A549 (cell line): ENCODE data around the gene NRIP3. TPM values are rescaled to one million over a fixed set of nuclear protein-coding genes. Genes with fewer than 3 reads are reported as not detected.
A peak's percentile ranks its signal among the peaks of the same experiment; 100 is the strongest.
"Not testable (repeated sequence)": the region's sequence is repeated elsewhere in the genome, so short reads cannot be mapped to it uniquely, and the experiment has no call there.

Source experiments
- ATAC-seq, 2 experiments: fragments of 200-7000 bp in 1 of 2; fragments of >200 bp in 1 of 2; cut with Nextera tagmentation in 1 of 2; cut with Tn5 transposase in 1 of 2; 3 replicates each; pipeline versions ENCODE4 v1.8.0 to v1.9.1; 2018 to 2020; ENCODE audit warnings: mild to moderate bottlenecking in 1 of 2, moderate library complexity in 1 of 2
- CTCF ChIA-PET: fragments of 300-600 bp; sonication (Branson Sonifier 250); formaldehyde crosslinking; extraction: SDS; loops from one replicate; lab custom pipeline; 2021; ENCODE audit warnings: antibody characterized with exemption, inconsistent platforms; lab: Yijun Ruan, JAX
- POLR2A ChIA-PET: fragments of 350-600 bp; formaldehyde crosslinking; extraction: SDS; loops from one replicate; lab custom pipeline; 2021; ENCODE audit warnings: antibody characterized with exemption, inconsistent platforms; lab: Yijun Ruan, JAX
- DNase-seq, 2 experiments: peaks; one replicate each; pipeline versions ENCODE4 v3.0.0 to v3.0.0-alpha.2; 2011 to 2016; ENCODE audit warnings: low read depth in 1 of 2, low spot score in 1 of 2
- FAIRE-seq: peaks from 2 replicates; lab custom pipeline; 2011; peaks lifted over from hg19 to GRCh38; lab: Jason Lieb, UNC
- H3K27ac ChIP-seq, 2 experiments: fragments of >200 bp; sonication (Bioruptor Twin); formaldehyde crosslinking; 3 replicates each; pipeline ENCODE4 v1.5.1; 2016 to 2017
- H3K4me1 ChIP-seq: fragments of >200 bp; sonication (Bioruptor Twin); formaldehyde crosslinking; 3 replicates; pipeline ENCODE4 v1.6.1; 2016
- H3K4me2 ChIP-seq: fragments of >200 bp; sonication (Bioruptor Twin); formaldehyde crosslinking; 3 replicates; pipeline ENCODE4 v1.6.1; 2016
- H3K4me3 ChIP-seq: fragments of >200 bp; sonication (Bioruptor Twin); formaldehyde crosslinking; 3 replicates; pipeline ENCODE4 v1.5.1; 2016
- H3K9me3 ChIP-seq: fragments of >200 bp; sonication (Bioruptor Twin); formaldehyde crosslinking; 3 replicates; pipeline ENCODE4 v1.6.1; 2016
- CEBPB ChIP-seq, 2 experiments: fragments of >200 bp in 1 of 2; sonication (Bioruptor Twin) in 1 of 2; formaldehyde crosslinking in 1 of 2; IDR thresholded peaks; 2 replicates each; pipeline ENCODE4 v1.6.1; 2012 to 2016
- EHF ChIP-seq: fragments of 250-450 bp; sonication (Bioruptor Pico); IDR thresholded peaks from 2 replicates; pipeline ENCODE4 v1.5.0; 2020; ENCODE audit warnings: mild to moderate bottlenecking
- ESRRA ChIP-seq: fragments of 150-350 bp; IDR thresholded peaks from 2 replicates; pipeline ENCODE4 v1.6.1; 2014; ENCODE audit warnings: mild to moderate bottlenecking, low read length, borderline replicate concordance
- FOSL2 ChIP-seq, 2 experiments: fragments of 450-650 bp in 1 of 2; fragments of >200 bp in 1 of 2; sonication (Bioruptor Twin) in 1 of 2; formaldehyde crosslinking; IDR thresholded peaks; 2 replicates each; pipeline versions ENCODE4 v1.5.0 to v1.6.1; 2016 to 2020; ENCODE audit warnings: mild to moderate bottlenecking in 1 of 2, moderate library complexity in 1 of 2
- HDAC2 ChIP-seq: fragments of 200-600 bp; sonication (generic); IDR thresholded peaks from 2 replicates; pipeline ENCODE4 v1.6.1; 2016
- HOXB13 ChIP-seq: fragments of 250-450 bp; sonication (Bioruptor Pico); IDR thresholded peaks from 2 replicates; pipeline ENCODE4 v1.5.0; 2020; ENCODE audit warnings: low read depth, mild to moderate bottlenecking, moderate library complexity
- HOXB5 ChIP-seq: fragments of 250-450 bp; sonication (Bioruptor Pico); IDR thresholded peaks from 2 replicates; pipeline ENCODE4 v1.5.0; 2020; ENCODE audit warnings: mild to moderate bottlenecking, moderate library complexity
- JUN ChIP-seq, 2 experiments: fragments of >200 bp; sonication (Bioruptor Twin); formaldehyde crosslinking; IDR thresholded peaks; 2 replicates in 1 of 2; 3 replicates in 1 of 2; pipeline ENCODE4 v1.6.1; 2016 to 2017
- KDM5A ChIP-seq: fragments of 200-600 bp; sonication (generic); IDR thresholded peaks from 2 replicates; pipeline ENCODE4 v1.6.1; 2016; ENCODE audit warnings: antibody characterized with exemption, mild to moderate bottlenecking
- PBX3 ChIP-seq: IDR thresholded peaks from 2 replicates; pipeline ENCODE4 v1.6.1; 2012
- POLR2A ChIP-seq: IDR thresholded peaks from 2 replicates; pipeline ENCODE4 v1.6.1; 2012; ENCODE audit warnings: mild to moderate bottlenecking, low read length
- RARB ChIP-seq: fragments of 250-450 bp; sonication (Bioruptor Pico); IDR thresholded peaks from 2 replicates; pipeline ENCODE4 v1.8.0; 2021; ENCODE audit warnings: mild to moderate bottlenecking, moderate library complexity
- WGBS: methylation state at CpG from one replicate; pipeline ENCODE4 v1.1.6; 2017; ENCODE audit errors: missing lambda C conversion rate; 5-methylcytosine and 5-hydroxymethylcytosine counted together
- polyA plus RNA-seq, 4 experiments: library from polyadenylated mRNA; depleted of rRNA in 3 of 4; stranded (reverse); fragments of >200 nt; fragmentation: RNase III in 1 of 4; extraction: RNeasy Plus Mini Kit Qiagen cat#74134 plus additional on column Dnase treatment in 1 of 4; gene quantifications; 2 replicates in 3 of 4; 3 replicates in 1 of 4; pipeline ENCODE4 v1.2.3, GENCODE V29; 2011 to 2017

NRIP3 gene
- polyA plus RNA-seq, 2 of the 4 experiments (the other 2 are of a cell fraction) = 0.49 to 1.0 TPM

GRCh38 chr11:8941341-8942103 is 62.3 kb downstream of the NRIP3 start (continued):
- TF ChIP-seq PBX3 (no peak), HDAC2 (no peak), JUN (IDR thresholded peaks at IDR 0.05) (no peak)

GRCh38 chr11:8937659-8938058 is 66.1 kb downstream of the NRIP3 start:
- DNase-seq = no peak
- FAIRE-seq = no peak
- ATAC-seq = no peak
- WGBS = 80% methylated on average over 14 of the region's 14 CpGs
- H3K4me2 ChIP-seq = no peak overlapping the region
- no peaks in the 10 kb centered on the region for H3K9me3 ChIP-seq
- H3K27ac ChIP-seq = no peak overlapping the region
- TF ChIP-seq CEBPB (IDR thresholded peaks at IDR 0.05) (no peak), HOXB13 (CRISPR knock-in tag) (no peak), KDM5A (no peak), RARB (CRISPR knock-in tag) (no peak), ESRRA (no peak)
- POLR2A ChIA-PET = interaction anchor here (1.1 kb wide), 1 partner anchor 249 kb away, joined by 3 read pairs; no protein-coding TSS in a partner anchor
- CTCF ChIA-PET = interaction anchor here (0.9 to 5.2 kb wide), 5 partner anchors 10 to 200 kb away, joined by 3 to 25 read pairs (median 3); partner anchors contain the start of gene AKIP1
- H3K4me1 ChIP-seq = peaks cover 11% of the 10 kb centered on the region
- H3K4me3 ChIP-seq = no peak overlapping the region

GRCh38 chr11:8937159-8937558 is 66.6 kb downstream of the NRIP3 start:
- Histone ChIP-seq H3K4me2 (no peak overlapping the region), H3K4me3 (no peak overlapping the region), H3K4me1 (peaks cover 11% of the 10 kb centered on the region), H3K9me3 (no peaks in the 10 kb centered on the region), H3K27ac (no peak overlapping the region)
- WGBS = 92% methylated on average over 10 of the region's 10 CpGs
- FAIRE-seq = no peak
- ChIA-PET CTCF (interaction anchor here (0.9 to 5.2 kb wide), 5 partner anchors 10 to 201 kb away, joined by 3 to 25 read pairs (median 4); partner anchors contain the start of gene AKIP1), POLR2A (no interaction called here)
- no peak for ATAC-seq
- TF ChIP-seq EHF (CRISPR knock-in tag) = no peak
- TF ChIP-seq HOXB5 (CRISPR knock-in tag) = no peak
- no peak for DNase-seq

GRCh38 chr11:8935789-8936188 is 68.0 kb downstream of the NRIP3 start:
- not testable (repeated sequence) for H3K9me3 ChIP-seq, H3K4me2 ChIP-seq, ATAC-seq, FAIRE-seq, DNase-seq, H3K4me3 ChIP-seq
- Histone ChIP-seq H3K4me1 (peaks cover 11% of the 10 kb centered on the region), H3K27ac (0 out of 6 replicates have a peak overlapping the region, but pooled peaks of 1 of the 2 experiments have one; percentile 1)
- 73% methylated on average over 2 of the region's 2 CpGs for WGBS
- ChIA-PET CTCF (interaction anchor here (0.9 to 5.2 kb wide), 5 partner anchors 12 to 65 kb away, joined by 3 to 25 read pairs (median 4); no protein-coding TSS in a partner anchor), POLR2A (interaction anchor here (0.9 kb wide), 1 partner anchor 28 kb away, joined by 3 read pairs; the partner anchor contains the start of gene TMEM9B)

GRCh38 chr11:8934742-8935488 is 68.9 kb downstream of the NRIP3 start:
- WGBS = 42% methylated on average over 14 of the region's 14 CpGs
- POLR2A ChIA-PET = interaction anchor here (0.9 kb wide), 1 partner anchor 29 kb away, joined by 3 read pairs; the partner anchor contains the start of gene TMEM9B
- H3K4me2 ChIP-seq = peak overlapping the region; percentile 59
- CTCF ChIA-PET = interaction anchor here (0.9 to 5.2 kb wide), 5 partner anchors 13 to 64 kb away, joined by 3 to 25 read pairs (median 4); no protein-coding TSS in a partner anchor
- peak in 1 of 2 experiments; percentile 48 for DNase-seq
- TF ChIP-seq POLR2A = no peak
- TF ChIP-seq FOSL2 (IDR thresholded peaks at IDR 0.05) = no peak
- peak; percentile 42; the same call in 1 of the 2 replicates for TF ChIP-seq FOSL2 (CRISPR knock-in tag; IDR thresholded peaks at IDR 0.05)
- no peaks in the 10 kb centered on the region for H3K9me3 ChIP-seq
- ATAC-seq = peak; percentile 83
- no peak overlapping the region for H3K4me3 ChIP-seq
- peak overlapping the region in 1 of 2 experiments; percentile 49; a peak in 2 of 6 replicates for H3K27ac ChIP-seq
- FAIRE-seq = no peak
- H3K4me1 ChIP-seq = peaks cover 11% of the 10 kb centered on the region
